Erythroblast (primary cell): Measurements from ENCODE around the gene ZNF22.

ENCODE experiments used
- DNase-seq, 2 experiments: peaks; one replicate each; lab custom pipeline; 2025; lab: John Stamatoyannopoulos, UW
- GATA1 ChIP-seq: IDR thresholded peaks from 2 replicates; pipeline ENCODE4 v1.6.1; 2011; ENCODE audit warnings: low read depth, mild to moderate bottlenecking, control low read depth, low read length, moderate library complexity
- POLR2A ChIP-seq: IDR thresholded peaks from 2 replicates; pipeline ENCODE4 v1.6.1; 2011; ENCODE audit warnings: mild to moderate bottlenecking, low read length

ZNF22 gene

DNA sequence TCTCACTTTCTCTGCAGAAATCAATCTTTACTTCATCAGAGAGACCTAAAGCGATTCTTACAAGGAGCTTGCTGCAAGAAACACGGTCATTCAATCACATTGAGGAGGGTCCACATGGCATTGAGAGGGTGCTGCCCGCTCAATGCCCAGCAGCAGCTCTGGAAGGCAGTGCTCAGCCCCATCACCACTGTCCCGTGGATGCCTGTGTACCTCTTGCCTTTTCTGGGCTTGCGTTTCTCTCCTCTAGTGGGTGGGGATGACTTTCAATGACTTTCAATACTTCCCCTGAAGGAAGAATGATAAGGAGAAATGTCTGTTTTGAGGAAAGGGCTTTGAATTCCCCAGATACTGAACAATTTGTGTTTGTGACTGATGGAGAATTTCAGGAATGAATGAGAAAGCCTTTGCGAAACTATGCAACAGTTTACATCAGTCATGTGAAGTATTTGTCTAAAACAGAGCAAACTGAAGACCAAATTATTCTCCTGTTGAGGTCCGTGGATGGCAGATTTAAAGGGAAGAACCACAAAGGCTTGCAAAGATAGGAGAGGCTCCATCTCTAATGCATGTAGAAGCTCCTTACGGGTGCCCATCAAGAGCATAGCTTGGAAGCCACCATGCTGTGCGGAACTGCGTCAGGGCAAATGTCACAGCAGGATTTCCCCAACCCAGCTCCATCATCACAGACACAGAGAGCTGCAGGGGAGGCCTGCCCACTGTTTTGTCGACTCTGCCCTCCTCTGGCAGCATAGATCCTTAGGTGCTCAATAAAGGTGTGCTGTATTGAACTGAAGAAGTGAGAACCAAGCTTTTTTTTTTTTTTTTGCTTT, 6.6 kb upstream of the ZNF22 start:
- DNase-seq = no peak
- TF ChIP-seq GATA1 (no peak), POLR2A (no peak)

DNA sequence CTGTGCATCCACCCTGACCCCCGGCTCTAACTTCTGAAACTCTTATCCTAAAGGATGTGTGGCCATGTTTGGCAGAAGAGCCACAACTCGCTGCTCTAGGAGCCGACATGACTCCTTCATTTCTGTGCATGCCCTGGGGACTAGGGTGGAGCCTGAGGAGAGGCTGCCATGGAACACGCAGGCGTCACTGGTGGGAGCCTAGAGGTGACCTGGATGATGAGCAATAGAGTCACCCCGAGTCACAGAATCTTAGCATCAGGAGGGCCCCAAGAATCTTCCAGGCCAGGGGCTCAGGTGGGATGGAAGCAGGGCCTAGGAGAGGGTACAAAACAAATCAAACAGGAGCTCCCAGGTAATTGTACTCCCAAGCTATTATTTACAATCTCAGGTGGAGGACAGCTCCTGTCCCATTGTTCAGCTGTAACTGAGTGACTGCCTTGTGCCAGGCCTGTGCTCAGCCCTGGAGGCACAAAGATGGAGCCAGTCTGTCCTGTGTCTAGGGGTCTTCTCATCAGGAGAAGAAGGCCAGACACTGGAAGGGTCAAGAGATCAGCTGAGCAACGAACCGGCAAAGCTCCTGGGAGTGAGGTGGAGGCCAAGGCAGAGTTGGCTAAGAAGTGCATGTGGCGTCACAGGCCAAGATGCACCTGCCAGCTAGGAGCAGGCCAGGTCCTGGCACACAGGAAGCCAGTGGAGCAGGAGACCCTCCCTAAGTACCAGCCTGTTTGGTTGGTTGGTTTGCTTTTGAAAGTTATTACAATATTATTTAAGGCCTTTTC, 5.8 kb upstream of the ZNF22 start:
- DNase-seq = no peak

DNA sequence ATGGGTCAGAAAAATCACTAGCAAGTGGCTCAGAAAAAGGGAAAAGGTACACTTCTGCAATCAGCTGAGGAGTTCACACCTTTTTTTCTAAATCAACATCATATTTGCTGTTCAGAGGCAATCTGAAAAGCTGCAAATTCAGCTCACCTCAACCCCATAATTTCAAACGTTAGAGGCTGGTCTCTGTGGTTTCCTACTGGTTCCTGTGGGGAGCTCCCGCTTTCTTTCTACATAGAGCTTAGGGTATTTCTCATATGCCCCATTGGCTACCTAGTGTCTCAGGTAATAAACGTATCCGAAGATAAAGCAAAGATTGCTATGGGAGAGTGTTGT, 5.2 kb upstream of the ZNF22 start:
- DNase-seq = no peak
- TF ChIP-seq GATA1 (no peak), POLR2A (no peak)

More for the DNA sequence above, 5.8 kb upstream of the ZNF22 start:
- no peak for TF ChIP-seq GATA1
- no peak for TF ChIP-seq POLR2A

DNA sequence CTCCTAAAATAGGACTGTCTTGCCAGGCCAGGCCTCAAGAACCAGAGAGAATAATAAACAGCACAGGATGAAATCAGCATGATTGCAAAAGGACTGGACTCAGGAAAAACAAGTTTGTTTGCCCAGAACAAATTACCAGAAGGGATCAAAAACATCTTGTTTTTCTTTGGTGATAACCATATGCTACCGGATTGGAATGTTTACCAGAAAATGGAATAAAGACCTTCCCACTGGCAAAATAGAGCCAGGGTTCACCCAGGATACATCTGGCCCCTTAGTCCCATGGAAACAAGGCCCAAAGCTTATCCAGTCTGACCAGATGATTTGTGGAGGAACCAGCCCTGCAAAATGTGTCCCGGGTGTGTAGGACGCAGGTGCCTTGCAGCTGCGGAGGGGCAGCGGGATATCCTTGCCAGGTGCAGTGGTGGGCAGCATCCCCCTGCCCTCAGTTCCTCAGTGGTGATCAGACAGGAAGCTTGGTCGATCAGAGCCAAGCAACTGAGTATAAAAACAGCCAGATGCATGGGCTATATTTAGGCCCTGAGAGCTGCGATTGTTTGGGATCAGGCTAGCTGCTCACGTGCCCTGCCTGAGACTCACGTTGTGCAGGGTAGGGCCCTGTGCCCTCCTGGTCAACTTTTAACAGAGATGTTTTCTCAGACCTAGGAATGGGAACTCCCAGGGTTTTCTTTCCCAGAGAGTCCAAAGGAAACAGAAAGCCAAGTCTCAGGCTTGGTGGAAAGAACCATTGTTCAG, 4.6 kb upstream of the ZNF22 start:
- TF ChIP-seq GATA1 (no peak), POLR2A (no peak)
- no peak for DNase-seq

DNA sequence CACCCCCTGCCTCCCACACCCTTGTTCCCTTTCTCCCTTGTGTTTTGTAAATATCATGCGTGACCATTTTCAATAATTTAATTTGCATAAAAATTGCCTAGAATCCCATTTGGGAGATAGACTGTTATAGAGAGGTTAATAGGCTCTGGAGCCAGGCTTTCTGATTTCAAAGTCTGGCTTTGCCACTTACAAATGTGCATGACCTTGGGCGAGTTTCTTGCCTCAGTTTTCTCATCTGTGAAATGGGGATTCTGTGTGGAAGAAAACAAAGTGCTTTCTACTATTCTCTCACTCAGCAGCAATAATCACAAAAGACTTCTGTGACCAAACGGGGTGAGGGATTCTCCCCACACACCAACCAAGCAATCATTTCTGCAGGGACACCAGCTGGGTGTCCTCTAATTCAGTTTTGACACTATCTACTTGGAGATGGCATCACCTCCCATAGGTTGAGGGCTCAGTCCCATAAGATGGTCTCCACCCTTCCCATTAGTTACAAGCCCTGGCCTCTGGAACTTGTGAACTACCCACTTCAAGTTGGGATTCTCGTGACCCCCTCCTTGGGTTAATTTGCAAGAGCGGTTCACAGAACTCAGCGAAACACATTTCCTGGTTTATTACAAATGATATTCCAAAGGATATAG, 3.5 kb upstream of the ZNF22 start:
- TF ChIP-seq GATA1 = no peak
- no peak for TF ChIP-seq POLR2A
- DNase-seq = no peak

DNA sequence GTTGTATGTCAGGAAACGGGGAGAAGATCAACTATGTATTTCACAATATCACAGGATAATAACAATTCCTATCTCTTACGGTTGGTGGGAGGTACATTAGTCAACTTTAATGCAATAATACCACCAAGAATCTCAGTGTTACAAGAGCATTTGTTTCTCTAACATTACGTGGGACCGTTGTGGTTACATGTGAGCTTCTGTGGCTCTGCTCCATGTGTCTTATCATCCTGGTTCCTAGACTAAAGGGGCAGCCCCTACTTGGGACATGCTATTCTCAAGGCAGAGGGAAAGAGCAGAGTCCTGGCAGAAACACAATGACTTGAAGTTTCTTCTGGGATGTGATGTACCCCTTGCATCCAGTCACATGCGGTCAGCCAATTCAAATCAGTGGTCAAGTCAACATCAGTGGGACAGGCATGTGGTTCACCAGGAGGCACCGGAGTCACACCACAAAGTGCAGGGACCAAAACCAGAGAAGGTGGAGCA, 2.5 kb upstream of the ZNF22 start:
- no peak for DNase-seq
- TF ChIP-seq GATA1 (no peak), POLR2A (no peak)

DNA sequence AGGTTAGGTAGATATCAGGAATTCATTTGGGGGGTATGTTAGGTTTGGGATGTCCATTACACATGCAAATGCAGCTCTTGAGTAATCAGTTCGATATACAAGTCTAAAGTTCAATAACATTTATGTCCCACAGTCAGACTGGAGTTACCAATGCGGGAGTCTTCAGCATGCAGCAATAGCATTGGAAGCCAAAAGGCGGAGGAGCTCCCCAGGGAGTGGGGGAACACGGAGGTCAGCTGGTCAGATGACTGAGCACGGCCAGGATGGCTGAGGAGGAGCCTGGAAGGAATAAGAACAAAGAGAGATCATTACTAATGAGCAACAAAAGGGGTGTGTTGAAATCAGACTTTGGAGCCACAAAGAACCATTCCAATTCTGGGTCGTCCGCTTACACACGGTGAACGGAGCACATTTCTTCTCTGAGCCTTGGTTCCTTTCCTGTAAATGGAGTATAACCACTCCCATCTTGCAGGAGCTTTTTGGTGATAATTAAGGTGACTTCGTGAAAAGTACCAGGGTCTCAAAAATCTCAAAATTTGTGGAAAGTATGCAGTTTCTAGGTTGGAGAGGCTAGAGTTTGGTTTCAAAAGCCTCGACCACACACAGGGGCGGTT, 478 bp upstream of the ZNF22 start:
- TF ChIP-seq POLR2A (no peak), GATA1 (no peak)
- DNase-seq = no peak

DNA sequence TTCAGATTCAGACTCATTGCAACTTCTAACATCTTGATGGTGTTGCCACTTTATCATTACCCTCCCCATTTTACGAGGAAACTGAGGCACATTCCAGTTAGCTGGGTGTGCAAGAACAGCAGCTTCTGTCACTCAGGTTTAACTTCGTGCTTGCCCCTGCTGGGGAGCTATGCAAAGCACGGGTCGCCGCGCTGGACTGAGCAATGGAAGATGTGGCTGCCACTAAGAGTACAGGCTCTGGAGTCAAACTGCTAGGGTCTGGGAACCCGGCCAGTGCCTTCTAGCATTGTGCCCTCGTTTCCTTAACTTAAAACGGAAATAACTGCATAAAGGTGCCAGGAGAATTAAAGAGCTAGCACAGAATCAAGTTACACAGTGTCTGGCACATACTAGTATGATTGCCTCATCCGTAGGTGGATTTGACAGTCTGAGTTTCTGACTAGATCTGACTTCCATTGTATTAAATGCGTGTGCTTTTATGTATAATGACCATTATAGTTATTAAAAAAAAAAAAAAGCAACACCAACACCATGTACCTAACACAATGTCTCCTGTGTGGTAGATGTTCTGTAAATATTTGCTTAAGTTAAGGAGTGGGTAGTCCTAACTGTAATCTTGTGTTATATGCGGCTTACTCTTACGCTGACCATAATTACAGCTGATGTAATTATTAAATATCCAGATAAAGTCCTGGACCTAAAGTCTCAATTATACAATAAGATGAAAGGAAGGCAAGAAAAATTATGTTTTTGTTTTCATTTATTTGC, 842 bp downstream of the ZNF22 start:
- TF ChIP-seq GATA1 (no peak), POLR2A (no peak)
- DNase-seq = peak; percentile 77 to 80

DNA sequence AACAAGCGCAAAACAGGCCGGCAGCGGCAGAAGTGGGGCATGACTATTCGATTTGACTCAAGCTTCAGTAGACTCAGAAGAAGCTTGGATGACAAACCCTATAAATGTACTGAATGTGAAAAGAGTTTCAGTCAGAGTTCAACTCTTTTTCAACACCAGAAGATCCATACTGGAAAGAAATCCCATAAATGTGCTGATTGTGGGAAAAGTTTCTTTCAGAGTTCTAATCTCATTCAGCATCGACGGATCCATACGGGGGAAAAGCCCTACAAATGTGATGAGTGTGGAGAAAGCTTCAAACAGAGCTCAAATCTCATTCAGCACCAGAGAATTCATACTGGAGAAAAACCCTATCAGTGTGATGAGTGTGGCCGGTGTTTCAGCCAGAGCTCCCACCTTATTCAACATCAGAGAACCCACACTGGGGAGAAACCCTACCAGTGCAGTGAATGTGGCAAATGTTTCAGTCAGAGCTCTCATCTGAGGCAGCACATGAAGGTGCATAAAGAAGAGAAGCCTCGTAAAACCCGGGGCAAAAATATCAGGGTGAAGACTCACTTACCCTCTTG, 2.8 kb downstream of the ZNF22 start:
- TF ChIP-seq GATA1 (no peak), POLR2A (no peak)
- no peak for DNase-seq

DNA sequence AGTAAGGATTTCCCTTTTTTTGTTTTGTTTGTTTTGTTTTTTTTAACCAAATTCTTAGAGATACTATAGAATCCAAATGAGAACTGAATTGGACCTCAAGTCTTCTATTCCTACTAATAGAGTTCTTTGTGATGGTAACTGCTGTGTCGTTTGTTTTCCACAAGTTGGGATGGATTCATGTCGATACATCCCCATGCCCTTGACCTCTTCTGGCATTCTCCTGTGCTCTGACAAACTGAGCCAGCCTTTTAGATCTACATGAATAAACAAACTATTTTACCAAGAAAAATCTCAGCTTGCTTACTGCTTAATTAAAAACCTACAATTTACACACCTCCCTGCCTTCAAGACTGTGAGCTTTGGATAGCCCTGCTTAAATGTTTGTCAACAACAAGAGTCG, 3.9 kb downstream of the ZNF22 start:
- TF ChIP-seq GATA1 (no peak), POLR2A (no peak)
- no peak for DNase-seq

DNA sequence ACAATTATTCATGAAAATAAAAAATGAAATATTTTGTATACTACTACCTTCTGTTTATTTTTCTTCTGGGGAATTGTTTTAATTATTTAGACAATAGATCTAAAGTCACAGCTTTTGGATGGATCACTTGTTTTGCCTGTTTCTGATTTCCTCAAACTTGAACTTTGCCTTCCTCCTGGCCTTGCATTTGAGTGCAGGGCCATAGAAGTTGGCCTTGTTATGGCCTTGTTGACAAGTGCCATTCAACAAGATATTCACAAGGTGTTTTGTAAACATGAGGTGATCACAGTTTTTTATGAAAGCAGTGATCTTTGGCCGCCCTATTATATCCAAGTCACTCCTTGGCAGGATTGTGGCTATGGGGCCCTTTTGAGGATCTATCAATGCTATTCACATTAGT, 4.6 kb downstream of the ZNF22 start:
- TF ChIP-seq POLR2A (no peak), GATA1 (no peak)
- no peak for DNase-seq
